VCaP (cell line): ENCODE results near the gene DLK1.

Experiments
- H3K27ac ChIP-seq: fragments of 450-650 bp; 2 replicates; pipeline ENCODE4 v1.5.1; 2017
- CTCF ChIP-seq: fragments of 450-650 bp; conservative IDR thresholded peaks from 2 replicates; pipeline ENCODE4 v1.5.1; 2017; ENCODE audit warnings: mild to moderate bottlenecking, moderate library complexity

DLK1 gene

GRCh38 chr14:100785338-100785615 is 58.6 kb downstream of the DLK1 start:
- H3K27ac ChIP-seq, result no peak overlapping the region
- no peak for TF ChIP-seq CTCF

GRCh38 chr14:100785626-100786025 is 58.9 kb downstream of the DLK1 start:
- no peak overlapping the region for H3K27ac ChIP-seq
- TF ChIP-seq CTCF, result no peak

GRCh38 chr14:100786131-100786530 is 59.4 kb downstream of the DLK1 start:
- H3K27ac ChIP-seq, result no peak overlapping the region
- no peak for TF ChIP-seq CTCF

- TF ChIP-seq CTCF, result no peak
- no peak overlapping the region for H3K27ac ChIP-seq
These were observed 60.0 kb downstream of the DLK1 start for GRCh38 chr14:100786576-100787219.

- TF ChIP-seq CTCF, result no peak
- no peak overlapping the region for H3K27ac ChIP-seq
These were observed 61.0 kb downstream of the DLK1 start for GRCh38 chr14:100787659-100788058.
